Nephron (organoid): ENCODE measurements around the gene NPHP1.
"Not testable (repeated sequence)": the region's sequence is repeated elsewhere in the genome, so short reads cannot be mapped to it uniquely, and the experiment has no call there.

Experiments
- H3K27ac Mint-ChIP-seq, 3 experiments: 2 replicates each; pipeline ENCODE4 v1.8.0; 2020; ENCODE audit warnings: mixed read lengths in 3 of 3, mild to moderate bottlenecking in 2 of 3, moderate library complexity in 1 of 3
- H3K27me3 Mint-ChIP-seq: 2 replicates; pipeline ENCODE4 v1.8.0; 2021; ENCODE audit warnings: low read depth, mild to moderate bottlenecking, moderate library complexity, mixed read lengths
- H3K36me3 Mint-ChIP-seq: 2 replicates; pipeline ENCODE4 v1.8.0; 2020; ENCODE audit warnings: low read depth, mixed read lengths
- H3K4me1 Mint-ChIP-seq: 2 replicates; pipeline ENCODE4 v1.8.0; 2020; ENCODE audit warnings: mixed read lengths
- H3K4me3 Mint-ChIP-seq, 3 experiments: 2 replicates each; pipeline ENCODE4 v1.8.0; 2020; ENCODE audit warnings: mild to moderate bottlenecking in 3 of 3, mixed read lengths in 3 of 3, moderate library complexity in 2 of 3
- H3K9me3 Mint-ChIP-seq: 2 replicates; pipeline ENCODE4 v1.8.0; 2020; ENCODE audit warnings: mixed read lengths
- TF ChIP-seq, protein P1 (sequence below), 3 experiments: fragments of 200-600 bp; sonication (generic); IDR thresholded peaks; one replicate each; pipeline ENCODE4 v1.5.0; 2021; ENCODE audit warnings: antibody characterized with exemption in 3 of 3; ENCODE audit not compliant: unreplicated experiment in 3 of 3

NPHP1 gene

DNA sequence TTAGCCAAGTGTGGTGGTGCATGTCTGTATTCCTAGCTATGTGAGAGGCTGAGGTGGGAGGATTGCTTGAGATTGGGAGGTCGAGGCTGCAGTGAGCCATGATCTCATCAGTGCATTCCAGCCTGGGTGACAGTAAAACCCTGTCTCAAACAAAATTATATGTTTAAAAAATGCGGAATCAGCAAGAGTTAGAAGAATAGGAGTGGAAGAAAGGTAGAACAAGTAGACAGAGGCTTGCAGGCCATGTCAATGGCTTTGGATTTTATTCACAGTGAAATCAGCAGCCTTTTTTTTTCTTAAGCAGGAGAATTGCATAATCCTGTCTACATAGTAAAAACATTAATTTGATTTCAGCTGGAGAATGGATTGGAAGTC lies 15.4 kb upstream of the NPHP1 start:
- TF ChIP-seq, protein P1, sequence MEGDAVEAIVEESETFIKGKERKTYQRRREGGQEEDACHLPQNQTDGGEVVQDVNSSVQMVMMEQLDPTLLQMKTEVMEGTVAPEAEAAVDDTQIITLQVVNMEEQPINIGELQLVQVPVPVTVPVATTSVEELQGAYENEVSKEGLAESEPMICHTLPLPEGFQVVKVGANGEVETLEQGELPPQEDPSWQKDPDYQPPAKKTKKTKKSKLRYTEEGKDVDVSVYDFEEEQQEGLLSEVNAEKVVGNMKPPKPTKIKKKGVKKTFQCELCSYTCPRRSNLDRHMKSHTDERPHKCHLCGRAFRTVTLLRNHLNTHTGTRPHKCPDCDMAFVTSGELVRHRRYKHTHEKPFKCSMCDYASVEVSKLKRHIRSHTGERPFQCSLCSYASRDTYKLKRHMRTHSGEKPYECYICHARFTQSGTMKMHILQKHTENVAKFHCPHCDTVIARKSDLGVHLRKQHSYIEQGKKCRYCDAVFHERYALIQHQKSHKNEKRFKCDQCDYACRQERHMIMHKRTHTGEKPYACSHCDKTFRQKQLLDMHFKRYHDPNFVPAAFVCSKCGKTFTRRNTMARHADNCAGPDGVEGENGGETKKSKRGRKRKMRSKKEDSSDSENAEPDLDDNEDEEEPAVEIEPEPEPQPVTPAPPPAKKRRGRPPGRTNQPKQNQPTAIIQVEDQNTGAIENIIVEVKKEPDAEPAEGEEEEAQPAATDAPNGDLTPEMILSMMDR (IDR thresholded peaks at IDR 0.05; ENCODE audit: unreplicated experiment in 3 of 3), result no peak
- Mint-ChIP-seq H3K9me3 (peaks cover 12% of the 10 kb centered on the region), H3K27ac (no peak overlapping the region), H3K4me3 (no peak overlapping the region), H3K27me3 (peaks cover 18% of the 10 kb centered on the region), H3K4me1 (no peaks in the 10 kb centered on the region), H3K36me3 (no peaks in the 10 kb centered on the region)

DNA sequence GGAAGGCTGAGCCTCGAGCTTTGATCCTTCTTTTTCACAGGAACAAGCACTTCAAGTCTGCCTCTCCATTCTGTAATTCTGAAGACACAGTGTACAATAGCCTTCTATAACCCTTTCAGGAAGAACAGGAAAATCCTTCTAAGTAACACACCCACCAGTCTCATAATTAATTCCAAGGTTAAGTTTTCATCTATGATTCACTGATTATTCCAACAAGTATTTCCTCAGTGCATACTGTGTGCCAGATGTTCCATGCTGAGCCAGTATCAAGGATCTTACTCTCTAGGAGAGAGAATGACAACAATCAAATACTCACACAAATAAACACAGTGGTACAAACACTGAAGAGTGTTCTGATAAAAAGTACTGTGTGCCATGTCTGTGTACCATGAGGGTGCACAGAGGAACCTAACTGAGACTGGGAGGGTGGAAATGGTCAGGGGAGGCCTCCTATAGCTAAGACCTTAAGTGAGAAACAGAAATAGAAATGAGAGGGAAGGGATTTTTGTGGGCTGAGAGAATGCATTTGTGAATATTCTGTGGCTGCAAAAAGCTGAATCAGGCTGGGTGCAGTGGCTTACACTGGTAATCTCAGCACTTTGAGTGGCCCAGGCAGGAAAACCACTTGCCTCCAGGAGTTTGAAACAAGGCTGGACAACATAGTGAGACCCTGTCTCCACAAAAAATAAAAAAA lies 14.8 kb upstream of the NPHP1 start:
- no peaks in the 10 kb centered on the region for H3K4me1 Mint-ChIP-seq
- H3K4me3 Mint-ChIP-seq, result no peak overlapping the region
- H3K27me3 Mint-ChIP-seq, result peaks cover 22% of the 10 kb centered on the region
- H3K27ac Mint-ChIP-seq, result no peak overlapping the region
- H3K36me3 Mint-ChIP-seq, result no peaks in the 10 kb centered on the region
- H3K9me3 Mint-ChIP-seq, result peaks cover 12% of the 10 kb centered on the region
- TF ChIP-seq, protein P1 (IDR thresholded peaks at IDR 0.05; ENCODE audit: unreplicated experiment in 3 of 3), result no peak

DNA sequence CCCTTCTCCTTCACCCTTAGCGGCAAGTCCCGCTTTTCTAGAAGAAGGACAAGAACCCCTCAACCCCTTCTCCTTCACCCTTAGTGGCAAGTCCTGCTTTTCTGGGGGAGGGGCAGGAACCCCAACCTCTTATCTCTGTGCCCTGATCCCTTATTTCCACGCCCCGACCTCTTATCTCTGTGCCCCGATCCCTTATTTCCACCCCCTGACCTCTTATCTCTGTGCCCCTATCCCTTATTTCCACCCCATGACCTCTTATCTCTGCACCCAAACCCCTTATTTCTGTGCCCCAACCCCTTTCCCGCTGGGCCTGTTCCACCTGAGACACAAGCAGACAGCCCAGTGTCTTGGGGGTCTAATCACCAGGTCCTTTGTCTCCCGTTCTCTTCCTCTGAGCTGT lies 14.1 kb upstream of the NPHP1 start:
- H3K27me3 Mint-ChIP-seq, result peaks cover 22% of the 10 kb centered on the region
- not testable (repeated sequence) for H3K4me3 Mint-ChIP-seq, H3K4me1 Mint-ChIP-seq, H3K36me3 Mint-ChIP-seq, H3K27ac Mint-ChIP-seq
- H3K9me3 Mint-ChIP-seq, result peaks cover 15% of the 10 kb centered on the region

DNA sequence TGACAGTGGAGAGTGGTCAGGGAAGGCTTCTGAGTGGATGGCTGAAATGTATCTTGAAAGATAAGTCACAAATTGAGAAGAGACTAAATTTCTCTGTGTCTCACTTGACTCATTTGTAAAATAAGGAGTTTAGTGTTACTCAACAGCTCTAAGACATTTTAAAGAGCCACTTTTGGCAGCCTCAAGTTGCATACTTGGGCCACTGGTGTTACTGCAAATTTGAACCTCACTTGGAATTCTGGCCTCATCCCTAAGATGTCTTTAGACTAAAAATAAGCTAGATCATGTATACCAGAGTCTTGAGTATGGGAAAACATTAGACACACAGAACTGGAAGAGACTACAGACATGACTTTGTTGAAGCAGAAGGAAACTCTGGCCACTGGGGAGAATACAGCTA lies 12.0 kb upstream of the NPHP1 start:
- Mint-ChIP-seq H3K4me3 (no peak overlapping the region), H3K4me1 (no peaks in the 10 kb centered on the region), H3K36me3 (no peaks in the 10 kb centered on the region), H3K9me3 (peaks cover 15% of the 10 kb centered on the region), H3K27me3 (peaks cover 18% of the 10 kb centered on the region), H3K27ac (no peak overlapping the region)
- TF ChIP-seq, protein P1 (IDR thresholded peaks at IDR 0.05; ENCODE audit: unreplicated experiment in 3 of 3), result no peak

DNA sequence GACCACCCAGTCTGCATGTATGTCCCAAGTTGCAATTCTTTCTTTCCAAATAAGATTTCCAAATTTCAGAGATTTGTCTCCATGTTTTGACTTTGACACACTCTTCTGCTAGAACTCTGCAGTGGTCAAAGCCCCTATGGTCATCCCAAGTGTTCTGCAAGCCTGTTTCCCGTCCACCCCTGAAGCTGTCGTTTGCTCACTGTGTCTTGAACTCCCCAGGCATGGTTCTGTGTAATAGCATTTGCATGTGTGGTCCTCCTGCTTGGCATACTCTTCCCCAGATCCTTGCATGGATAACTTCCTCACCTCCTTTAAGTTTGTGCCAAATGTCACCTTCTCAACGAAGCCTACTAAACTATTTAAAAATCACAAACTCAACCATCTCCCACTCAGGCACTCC lies 11.4 kb upstream of the NPHP1 start:
- Mint-ChIP-seq H3K4me3 (peak overlapping the region in 1 of 3 experiments; percentile 5), H3K4me1 (no peaks in the 10 kb centered on the region), H3K9me3 (peaks cover 13% of the 10 kb centered on the region), H3K27ac (no peak overlapping the region), H3K27me3 (peaks cover 18% of the 10 kb centered on the region), H3K36me3 (no peaks in the 10 kb centered on the region)
- TF ChIP-seq, protein P1 (IDR thresholded peaks at IDR 0.05; ENCODE audit: unreplicated experiment in 3 of 3), result no peak

DNA sequence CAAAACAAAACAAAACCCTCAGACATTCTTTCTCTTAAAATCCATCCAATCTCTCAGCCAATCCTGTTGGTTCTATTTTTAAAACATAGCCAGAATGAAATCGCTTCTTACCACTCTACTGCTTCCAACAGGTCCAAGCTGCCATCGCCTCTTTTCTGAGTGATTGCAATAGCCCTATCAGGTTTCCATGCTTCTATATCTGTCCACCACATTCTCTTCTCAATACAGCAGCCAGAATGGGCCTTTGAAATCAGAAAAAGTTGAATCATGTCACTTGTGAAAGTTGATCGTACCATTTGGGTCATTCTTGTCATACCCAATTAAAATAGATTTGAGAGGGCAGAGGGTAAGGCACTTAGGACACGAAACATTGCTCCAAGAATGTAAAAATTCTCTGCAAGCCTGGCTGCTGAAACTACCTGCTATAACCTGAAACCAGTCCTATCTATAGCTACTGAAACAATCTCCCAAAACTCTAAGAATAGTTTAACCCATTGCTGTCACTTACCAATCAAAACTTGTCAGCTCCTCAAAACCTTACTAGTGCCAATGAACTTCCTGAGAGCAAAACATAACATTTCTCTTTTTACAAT lies 10.8 kb upstream of the NPHP1 start:
- TF ChIP-seq, protein P1 (IDR thresholded peaks at IDR 0.05; ENCODE audit: unreplicated experiment in 3 of 3), result no peak
- Mint-ChIP-seq H3K4me1 (no peaks in the 10 kb centered on the region), H3K36me3 (no peaks in the 10 kb centered on the region), H3K27me3 (peaks cover 18% of the 10 kb centered on the region), H3K9me3 (peaks cover 13% of the 10 kb centered on the region), H3K4me3 (no peak overlapping the region), H3K27ac (no peak overlapping the region)
